22Rv1 (cell line): Measurements from ENCODE around the gene TADA2A.

Source experiments
- ZFX ChIP-seq: fragments of 450-650 bp; IDR thresholded peaks from 2 replicates; pipeline ENCODE4 v1.6.1; 2017; ENCODE audit warnings: antibody characterized with exemption, borderline replicate concordance
- TF ChIP-seq, protein P1 (sequence below): fragments of 450-650 bp; IDR thresholded peaks from 2 replicates; pipeline ENCODE4 v1.5.1; 2017; ENCODE audit warnings: mild to moderate bottlenecking

DNA sequence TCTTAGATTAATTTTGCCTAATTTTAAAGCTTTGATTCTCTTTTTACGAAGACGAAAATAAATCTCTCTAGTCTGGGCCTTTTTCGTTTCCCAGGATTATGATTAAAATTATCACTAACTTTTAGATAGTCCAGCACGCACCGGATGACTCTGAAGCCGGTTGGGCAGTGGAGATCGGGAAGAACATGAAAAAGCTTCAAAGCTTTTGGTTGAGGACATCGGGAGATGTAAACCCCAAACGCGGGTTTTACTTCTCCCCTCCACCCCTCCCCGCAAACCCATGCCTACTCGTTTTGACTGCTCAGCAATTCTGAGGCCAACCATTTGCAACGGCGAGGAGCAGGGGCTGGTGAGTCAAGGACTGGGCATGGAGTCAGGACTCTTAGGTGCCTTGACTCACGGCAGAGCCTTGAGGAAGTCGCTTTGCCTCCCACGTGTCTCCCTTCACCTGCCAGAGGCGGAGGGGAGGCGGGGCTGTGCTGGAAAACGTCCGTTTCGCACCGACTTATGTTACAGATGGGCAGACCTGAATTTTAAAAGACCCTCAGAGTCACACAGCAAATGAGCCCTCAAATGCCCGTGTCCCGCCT, 82.0 kb downstream of the TADA2A start:
- TF ChIP-seq, protein P1, sequence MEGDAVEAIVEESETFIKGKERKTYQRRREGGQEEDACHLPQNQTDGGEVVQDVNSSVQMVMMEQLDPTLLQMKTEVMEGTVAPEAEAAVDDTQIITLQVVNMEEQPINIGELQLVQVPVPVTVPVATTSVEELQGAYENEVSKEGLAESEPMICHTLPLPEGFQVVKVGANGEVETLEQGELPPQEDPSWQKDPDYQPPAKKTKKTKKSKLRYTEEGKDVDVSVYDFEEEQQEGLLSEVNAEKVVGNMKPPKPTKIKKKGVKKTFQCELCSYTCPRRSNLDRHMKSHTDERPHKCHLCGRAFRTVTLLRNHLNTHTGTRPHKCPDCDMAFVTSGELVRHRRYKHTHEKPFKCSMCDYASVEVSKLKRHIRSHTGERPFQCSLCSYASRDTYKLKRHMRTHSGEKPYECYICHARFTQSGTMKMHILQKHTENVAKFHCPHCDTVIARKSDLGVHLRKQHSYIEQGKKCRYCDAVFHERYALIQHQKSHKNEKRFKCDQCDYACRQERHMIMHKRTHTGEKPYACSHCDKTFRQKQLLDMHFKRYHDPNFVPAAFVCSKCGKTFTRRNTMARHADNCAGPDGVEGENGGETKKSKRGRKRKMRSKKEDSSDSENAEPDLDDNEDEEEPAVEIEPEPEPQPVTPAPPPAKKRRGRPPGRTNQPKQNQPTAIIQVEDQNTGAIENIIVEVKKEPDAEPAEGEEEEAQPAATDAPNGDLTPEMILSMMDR: no peak
- no peak for TF ChIP-seq ZFX
